ENCODE measurements around the gene CCSER1.

DNA sequence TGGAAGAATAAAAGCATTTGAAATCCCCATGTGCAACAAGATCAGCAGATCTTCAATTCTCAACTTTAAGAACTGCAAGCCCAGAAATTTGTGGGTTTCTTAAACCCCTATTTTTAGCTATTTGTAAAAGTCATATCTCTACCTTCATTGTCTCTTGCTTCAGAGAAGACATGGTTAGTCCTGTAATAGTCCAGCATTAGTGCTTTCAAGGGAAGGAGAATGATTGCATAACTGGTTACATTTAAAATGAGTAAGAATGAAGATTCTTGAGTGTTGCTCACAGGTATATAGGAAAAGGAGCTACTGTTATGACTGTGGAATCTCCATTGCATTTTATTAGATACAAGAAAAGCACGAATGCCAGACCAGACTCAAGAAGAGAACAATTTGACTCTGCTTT lies 84.0 kb downstream of the CCSER1 start:
- TF ChIP-seq RAD21 (conservative IDR thresholded peaks at IDR 0.05) (no peak), EZH2 (IDR thresholded peaks at IDR 0.05; ENCODE audit: borderline replicate concordance, insufficient read depth, low read length, poor library complexity, severe bottlenecking) (no peak), POLR2AphosphoS5 (IDR thresholded peaks at IDR 0.05) (no peak), MXI1 (conservative IDR thresholded peaks at IDR 0.05; ENCODE audit: poor library complexity, severe bottlenecking) (no peak), TAF1 (IDR thresholded peaks at IDR 0.05; ENCODE audit: low read depth) (no peak), SMC3 (conservative IDR thresholded peaks at IDR 0.05; ENCODE audit: poor library complexity) (no peak)
- TF ChIP-seq, protein P1, sequence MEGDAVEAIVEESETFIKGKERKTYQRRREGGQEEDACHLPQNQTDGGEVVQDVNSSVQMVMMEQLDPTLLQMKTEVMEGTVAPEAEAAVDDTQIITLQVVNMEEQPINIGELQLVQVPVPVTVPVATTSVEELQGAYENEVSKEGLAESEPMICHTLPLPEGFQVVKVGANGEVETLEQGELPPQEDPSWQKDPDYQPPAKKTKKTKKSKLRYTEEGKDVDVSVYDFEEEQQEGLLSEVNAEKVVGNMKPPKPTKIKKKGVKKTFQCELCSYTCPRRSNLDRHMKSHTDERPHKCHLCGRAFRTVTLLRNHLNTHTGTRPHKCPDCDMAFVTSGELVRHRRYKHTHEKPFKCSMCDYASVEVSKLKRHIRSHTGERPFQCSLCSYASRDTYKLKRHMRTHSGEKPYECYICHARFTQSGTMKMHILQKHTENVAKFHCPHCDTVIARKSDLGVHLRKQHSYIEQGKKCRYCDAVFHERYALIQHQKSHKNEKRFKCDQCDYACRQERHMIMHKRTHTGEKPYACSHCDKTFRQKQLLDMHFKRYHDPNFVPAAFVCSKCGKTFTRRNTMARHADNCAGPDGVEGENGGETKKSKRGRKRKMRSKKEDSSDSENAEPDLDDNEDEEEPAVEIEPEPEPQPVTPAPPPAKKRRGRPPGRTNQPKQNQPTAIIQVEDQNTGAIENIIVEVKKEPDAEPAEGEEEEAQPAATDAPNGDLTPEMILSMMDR (IDR thresholded peaks at IDR 0.05; ENCODE audit: poor library complexity, severe bottlenecking), result no peak
- TF ChIP-seq, protein P2, sequence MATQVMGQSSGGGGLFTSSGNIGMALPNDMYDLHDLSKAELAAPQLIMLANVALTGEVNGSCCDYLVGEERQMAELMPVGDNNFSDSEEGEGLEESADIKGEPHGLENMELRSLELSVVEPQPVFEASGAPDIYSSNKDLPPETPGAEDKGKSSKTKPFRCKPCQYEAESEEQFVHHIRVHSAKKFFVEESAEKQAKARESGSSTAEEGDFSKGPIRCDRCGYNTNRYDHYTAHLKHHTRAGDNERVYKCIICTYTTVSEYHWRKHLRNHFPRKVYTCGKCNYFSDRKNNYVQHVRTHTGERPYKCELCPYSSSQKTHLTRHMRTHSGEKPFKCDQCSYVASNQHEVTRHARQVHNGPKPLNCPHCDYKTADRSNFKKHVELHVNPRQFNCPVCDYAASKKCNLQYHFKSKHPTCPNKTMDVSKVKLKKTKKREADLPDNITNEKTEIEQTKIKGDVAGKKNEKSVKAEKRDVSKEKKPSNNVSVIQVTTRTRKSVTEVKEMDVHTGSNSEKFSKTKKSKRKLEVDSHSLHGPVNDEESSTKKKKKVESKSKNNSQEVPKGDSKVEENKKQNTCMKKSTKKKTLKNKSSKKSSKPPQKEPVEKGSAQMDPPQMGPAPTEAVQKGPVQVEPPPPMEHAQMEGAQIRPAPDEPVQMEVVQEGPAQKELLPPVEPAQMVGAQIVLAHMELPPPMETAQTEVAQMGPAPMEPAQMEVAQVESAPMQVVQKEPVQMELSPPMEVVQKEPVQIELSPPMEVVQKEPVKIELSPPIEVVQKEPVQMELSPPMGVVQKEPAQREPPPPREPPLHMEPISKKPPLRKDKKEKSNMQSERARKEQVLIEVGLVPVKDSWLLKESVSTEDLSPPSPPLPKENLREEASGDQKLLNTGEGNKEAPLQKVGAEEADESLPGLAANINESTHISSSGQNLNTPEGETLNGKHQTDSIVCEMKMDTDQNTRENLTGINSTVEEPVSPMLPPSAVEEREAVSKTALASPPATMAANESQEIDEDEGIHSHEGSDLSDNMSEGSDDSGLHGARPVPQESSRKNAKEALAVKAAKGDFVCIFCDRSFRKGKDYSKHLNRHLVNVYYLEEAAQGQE (IDR thresholded peaks at IDR 0.05; ENCODE audit: borderline replicate concordance), result no peak

Data from neural cell (in vitro differentiated cells).